ENCODE measurements around the gene GPR162.
"Not testable (repeated sequence)": the region's sequence is repeated elsewhere in the genome, so short reads cannot be mapped to it uniquely, and the experiment has no call there.

The GPR162 gene

DNA sequence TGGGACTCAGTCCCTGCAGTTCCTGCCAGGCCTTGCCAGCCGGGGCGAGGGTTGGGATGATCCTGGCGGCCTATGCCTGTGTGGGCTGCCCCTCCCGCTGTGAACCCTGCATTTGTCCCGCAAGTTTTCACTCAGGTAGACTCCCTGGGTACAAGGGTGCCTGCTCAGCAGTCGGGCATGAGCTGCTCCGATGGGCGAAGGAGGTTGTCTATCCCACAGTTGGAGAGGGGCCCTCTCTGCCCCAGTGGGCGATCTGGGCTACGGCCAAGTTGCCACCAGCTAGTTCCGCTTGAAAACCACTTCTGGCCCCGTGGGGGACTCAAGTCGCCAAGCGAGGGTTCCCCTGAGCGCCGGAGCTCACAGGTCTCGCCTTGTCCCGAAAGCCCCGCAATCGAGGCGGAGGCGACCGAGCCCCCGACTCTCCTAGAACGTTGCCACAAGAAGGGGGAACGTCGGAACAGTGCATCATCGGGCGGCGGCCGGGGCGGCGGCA, 45.3 kb downstream of the GPR162 start:
- no peaks in the 10 kb centered on the region for H3K27me3 ChIP-seq (ENCODE audit: insufficient read depth, low read depth, severe bottlenecking)
- H3K4me3 ChIP-seq (ENCODE audit: low read depth, low read length): peak overlapping the region; percentile 44
- peaks cover 86% of the 10 kb centered on the region for H3K36me3 ChIP-seq
- H3K27ac ChIP-seq: peak overlapping the region; percentile 97
- DNase-seq: no peak
- H3K9me3 ChIP-seq (ENCODE audit: severe bottlenecking): no peaks in the 10 kb centered on the region
- TF ChIP-seq, protein P1, sequence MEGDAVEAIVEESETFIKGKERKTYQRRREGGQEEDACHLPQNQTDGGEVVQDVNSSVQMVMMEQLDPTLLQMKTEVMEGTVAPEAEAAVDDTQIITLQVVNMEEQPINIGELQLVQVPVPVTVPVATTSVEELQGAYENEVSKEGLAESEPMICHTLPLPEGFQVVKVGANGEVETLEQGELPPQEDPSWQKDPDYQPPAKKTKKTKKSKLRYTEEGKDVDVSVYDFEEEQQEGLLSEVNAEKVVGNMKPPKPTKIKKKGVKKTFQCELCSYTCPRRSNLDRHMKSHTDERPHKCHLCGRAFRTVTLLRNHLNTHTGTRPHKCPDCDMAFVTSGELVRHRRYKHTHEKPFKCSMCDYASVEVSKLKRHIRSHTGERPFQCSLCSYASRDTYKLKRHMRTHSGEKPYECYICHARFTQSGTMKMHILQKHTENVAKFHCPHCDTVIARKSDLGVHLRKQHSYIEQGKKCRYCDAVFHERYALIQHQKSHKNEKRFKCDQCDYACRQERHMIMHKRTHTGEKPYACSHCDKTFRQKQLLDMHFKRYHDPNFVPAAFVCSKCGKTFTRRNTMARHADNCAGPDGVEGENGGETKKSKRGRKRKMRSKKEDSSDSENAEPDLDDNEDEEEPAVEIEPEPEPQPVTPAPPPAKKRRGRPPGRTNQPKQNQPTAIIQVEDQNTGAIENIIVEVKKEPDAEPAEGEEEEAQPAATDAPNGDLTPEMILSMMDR (IDR thresholded peaks at IDR 0.05; ENCODE audit: low read depth, low read length): no peak

DNA sequence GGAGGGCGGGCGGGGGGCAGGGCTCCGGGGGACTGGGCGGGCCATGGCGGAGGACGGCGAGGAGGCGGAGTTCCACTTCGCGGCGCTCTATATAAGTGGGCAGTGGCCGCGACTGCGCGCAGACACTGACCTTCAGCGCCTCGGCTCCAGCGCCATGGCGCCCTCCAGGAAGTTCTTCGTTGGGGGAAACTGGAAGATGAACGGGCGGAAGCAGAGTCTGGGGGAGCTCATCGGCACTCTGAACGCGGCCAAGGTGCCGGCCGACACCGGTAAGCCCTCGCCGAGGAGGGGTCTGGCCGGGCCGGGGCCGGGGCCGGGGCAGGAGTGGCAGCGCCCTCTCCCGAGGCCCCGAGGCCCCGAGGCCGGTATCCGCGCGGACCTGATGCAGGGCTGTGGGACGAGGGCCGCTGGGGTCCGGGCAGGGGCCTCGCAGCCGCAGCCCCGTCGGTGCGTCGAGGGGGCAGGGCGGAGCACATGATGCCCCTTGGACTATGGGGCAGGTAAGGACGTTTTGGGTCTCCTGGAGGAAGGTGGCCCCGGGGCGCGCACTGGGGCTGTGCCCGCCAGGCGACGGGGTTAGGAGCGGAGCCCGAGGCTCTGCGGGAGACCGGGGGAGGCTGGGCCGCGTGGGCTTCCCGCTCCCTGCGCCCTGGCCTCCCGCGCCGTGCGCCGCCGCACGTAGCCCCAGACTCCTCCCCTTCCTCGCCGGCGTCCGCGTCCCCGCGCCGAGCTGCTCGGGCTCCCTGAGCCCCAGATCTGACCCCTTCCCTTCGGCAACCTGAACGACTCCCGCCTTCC, 46.0 kb downstream of the GPR162 start, which contains the start of gene TPI1:
Gene TPI1 (plus strand): TSS at position 119 of the 798 bp plus-strand sequence. CDS start 36 bp downstream, at position 155.
- Histone ChIP-seq H3K36me3 (peaks cover 82% of the 10 kb centered on the region), H3K27me3 (ENCODE audit: insufficient read depth, low read depth, severe bottlenecking) (no peaks in the 10 kb centered on the region), H3K4me3 (ENCODE audit: low read depth, low read length) (peak within 1 kb of the TSS; percentile 92), H3K9me3 (ENCODE audit: severe bottlenecking) (no peaks in the 10 kb centered on the region), H3K27ac (peak within 1 kb of the TSS; percentile 97)
- peak; percentile 85 for DNase-seq
- TF ChIP-seq, protein P1 (IDR thresholded peaks at IDR 0.05; ENCODE audit: low read depth, low read length): no peak

DNA sequence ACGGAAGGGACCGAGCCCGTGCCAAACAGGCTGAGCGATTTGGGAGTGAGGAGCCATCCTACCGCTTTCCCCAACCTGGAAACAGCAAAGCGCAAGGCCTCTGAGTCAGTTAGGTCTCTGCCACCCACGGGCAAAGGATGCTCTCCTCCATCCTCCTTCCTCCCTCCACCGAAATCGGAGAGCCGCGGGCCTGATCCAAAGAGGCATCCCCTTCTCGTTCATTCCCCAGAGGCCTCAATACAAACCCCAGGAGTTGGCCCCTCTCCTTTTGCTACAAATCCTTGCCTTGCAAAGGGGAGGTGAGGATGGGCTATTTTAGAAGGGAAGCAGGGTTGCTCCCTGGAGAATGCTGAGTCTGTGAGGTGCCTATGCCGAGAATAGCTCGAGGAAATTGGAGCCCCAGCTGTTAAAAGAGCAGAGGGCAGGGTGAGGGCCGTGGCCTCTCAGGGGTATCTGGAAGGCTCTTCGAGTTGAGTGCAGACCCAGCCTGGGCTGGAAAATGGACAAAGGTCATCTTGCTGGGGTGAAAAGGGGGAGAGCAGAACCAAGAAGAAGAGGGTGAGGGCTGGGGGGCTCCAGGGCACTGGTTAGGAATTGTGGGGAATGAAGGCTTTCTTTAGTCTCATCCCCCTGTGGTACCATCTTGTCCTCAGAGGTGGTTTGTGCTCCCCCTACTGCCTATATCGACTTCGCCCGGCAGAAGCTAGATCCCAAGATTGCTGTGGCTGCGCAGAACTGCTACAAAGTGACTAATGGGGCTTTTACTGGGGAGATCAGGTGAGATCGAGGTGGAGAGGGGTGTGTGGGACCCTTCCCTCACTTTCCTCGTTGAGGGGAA, 46.8 kb downstream of the GPR162 start:
- DNase-seq: no peak
- Histone ChIP-seq H3K9me3 (ENCODE audit: severe bottlenecking) (no peaks in the 10 kb centered on the region), H3K4me3 (ENCODE audit: low read depth, low read length) (peak overlapping the region; percentile 92), H3K27ac (peak overlapping the region; percentile 97), H3K27me3 (ENCODE audit: insufficient read depth, low read depth, severe bottlenecking) (no peaks in the 10 kb centered on the region), H3K36me3 (peaks cover 74% of the 10 kb centered on the region)
- TF ChIP-seq, protein P1 (IDR thresholded peaks at IDR 0.05; ENCODE audit: low read depth, low read length): peak; percentile 29; the same call in 1 of the 2 replicates

DNA sequence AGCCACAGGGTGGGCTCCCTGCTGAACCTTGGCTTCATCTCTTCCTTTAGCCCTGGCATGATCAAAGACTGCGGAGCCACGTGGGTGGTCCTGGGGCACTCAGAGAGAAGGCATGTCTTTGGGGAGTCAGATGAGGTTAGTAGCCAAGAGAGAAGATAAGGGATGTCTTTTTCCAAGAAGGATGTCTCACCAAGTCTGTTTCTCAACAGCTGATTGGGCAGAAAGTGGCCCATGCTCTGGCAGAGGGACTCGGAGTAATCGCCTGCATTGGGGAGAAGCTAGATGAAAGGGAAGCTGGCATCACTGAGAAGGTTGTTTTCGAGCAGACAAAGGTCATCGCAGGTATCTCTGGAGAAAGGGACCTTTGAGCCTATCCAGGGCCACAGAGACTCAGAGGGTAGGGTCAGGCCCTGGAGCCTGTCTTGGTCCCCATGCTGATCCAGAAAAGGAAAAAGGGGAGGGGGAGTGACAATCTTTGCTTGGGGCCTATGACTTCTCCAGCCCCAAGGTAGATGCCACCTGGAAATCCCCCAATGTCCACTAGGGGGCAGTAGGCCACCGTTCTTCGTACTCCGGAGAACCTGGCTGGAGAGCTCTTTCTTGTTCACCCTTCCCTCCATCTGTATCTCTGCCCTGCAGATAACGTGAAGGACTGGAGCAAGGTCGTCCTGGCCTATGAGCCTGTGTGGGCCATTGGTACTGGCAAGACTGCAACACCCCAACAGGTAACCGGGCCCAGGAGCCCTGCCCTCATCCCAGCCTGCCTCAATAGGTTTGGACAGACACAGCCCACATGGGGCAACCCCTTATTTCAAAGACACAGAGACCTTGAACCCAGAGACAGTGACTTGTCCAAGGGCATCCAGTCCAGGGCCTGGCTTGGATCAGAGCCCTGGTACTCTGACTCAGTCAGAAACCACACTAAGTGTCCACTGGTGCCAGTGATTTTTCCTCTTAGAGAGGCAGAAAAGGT, 47.7 kb downstream of the GPR162 start:
- peak; percentile 87 for DNase-seq
- Histone ChIP-seq H3K36me3 (peaks cover 65% of the 10 kb centered on the region), H3K27ac (peak overlapping the region; percentile 97), H3K4me3 (ENCODE audit: low read depth, low read length) (peak overlapping the region; percentile 92), H3K27me3 (ENCODE audit: insufficient read depth, low read depth, severe bottlenecking) (no peaks in the 10 kb centered on the region), H3K9me3 (ENCODE audit: severe bottlenecking) (no peaks in the 10 kb centered on the region)
- TF ChIP-seq, protein P1 (IDR thresholded peaks at IDR 0.05; ENCODE audit: low read depth, low read length): peak; percentile 88

DNA sequence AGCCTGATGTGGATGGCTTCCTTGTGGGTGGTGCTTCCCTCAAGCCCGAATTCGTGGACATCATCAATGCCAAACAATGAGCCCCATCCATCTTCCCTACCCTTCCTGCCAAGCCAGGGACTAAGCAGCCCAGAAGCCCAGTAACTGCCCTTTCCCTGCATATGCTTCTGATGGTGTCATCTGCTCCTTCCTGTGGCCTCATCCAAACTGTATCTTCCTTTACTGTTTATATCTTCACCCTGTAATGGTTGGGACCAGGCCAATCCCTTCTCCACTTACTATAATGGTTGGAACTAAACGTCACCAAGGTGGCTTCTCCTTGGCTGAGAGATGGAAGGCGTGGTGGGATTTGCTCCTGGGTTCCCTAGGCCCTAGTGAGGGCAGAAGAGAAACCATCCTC, 48.7 kb downstream of the GPR162 start:
- H3K27ac ChIP-seq; H3K9me3 ChIP-seq (ENCODE audit: severe bottlenecking); H3K4me3 ChIP-seq (ENCODE audit: low read depth, low read length); DNase-seq; H3K27me3 ChIP-seq (ENCODE audit: insufficient read depth, low read depth, severe bottlenecking): not testable (repeated sequence)
- peaks cover 55% of the 10 kb centered on the region for H3K36me3 ChIP-seq

All from WERI-Rb-1 (cell line).